VCaP (cell line): ENCODE measurements around the gene MPIG6B.

Experiments
- H3K27ac ChIP-seq: fragments of 450-650 bp; 2 replicates; pipeline ENCODE4 v1.5.1; 2017
- CTCF ChIP-seq: fragments of 450-650 bp; conservative IDR thresholded peaks from 2 replicates; pipeline ENCODE4 v1.5.1; 2017; ENCODE audit warnings: mild to moderate bottlenecking, moderate library complexity

MPIG6B gene

DNA sequence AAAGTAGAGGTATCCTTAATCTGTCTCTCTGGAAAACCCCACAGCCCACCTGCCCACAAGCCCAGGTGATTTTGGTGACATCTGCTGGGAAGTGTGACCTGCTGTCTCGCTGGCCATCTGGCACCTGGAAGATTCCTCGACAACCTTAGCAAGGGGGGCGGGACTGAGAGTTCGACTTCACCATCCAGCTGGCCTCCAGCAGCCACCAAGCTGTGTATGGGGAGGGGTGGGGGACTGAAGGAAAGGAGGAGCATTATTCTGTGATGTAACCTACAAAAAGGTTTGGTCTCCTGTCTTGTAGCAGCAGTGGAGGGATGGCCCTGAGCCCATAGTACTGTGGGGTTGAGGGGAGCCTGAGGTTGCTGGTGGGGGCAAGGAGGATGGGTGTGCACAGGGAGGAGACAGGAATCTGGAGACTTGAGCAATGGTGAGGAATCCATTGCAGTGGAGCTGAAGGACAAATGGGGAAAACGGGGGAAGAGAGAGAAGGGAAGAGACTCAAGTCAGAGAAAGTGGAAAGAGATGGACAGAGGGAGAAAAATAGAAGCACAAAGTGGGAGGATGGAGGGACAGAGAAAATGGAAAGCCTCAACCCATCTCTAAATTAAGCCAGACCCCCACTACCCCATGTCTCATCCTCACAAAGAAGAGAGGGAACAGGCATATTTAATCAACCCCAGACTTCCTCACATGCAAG lies 12.5 kb upstream of the MPIG6B start:
- no peak overlapping the region for H3K27ac ChIP-seq
- no peak for TF ChIP-seq CTCF

GRCh38 chr6:31711233-31711632 lies 11.9 kb upstream of the MPIG6B start:
- TF ChIP-seq CTCF: no peak
- no peak overlapping the region for H3K27ac ChIP-seq

DNA sequence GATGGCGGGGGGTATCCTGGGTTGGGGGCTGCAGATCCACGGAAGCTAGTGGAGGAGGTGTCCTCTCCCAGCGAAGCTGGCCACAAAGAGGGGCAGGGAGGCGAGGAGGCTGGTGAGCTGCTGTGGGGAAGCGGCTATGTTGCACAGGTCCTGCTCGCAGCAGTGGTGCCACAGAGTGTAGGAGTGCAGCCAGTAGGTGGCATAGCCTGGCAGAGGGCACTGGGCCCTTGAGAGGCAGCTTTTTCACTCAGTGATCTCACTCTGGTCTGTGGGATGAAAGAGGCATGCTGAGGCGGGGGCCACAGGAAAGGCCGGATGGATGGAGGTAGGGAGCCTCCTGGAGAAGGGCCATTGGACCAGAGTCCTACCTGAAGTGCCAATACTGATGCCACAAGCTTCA lies 10.9 kb upstream of the MPIG6B start:
- TF ChIP-seq CTCF: peak; percentile 76
- no peak overlapping the region for H3K27ac ChIP-seq

DNA sequence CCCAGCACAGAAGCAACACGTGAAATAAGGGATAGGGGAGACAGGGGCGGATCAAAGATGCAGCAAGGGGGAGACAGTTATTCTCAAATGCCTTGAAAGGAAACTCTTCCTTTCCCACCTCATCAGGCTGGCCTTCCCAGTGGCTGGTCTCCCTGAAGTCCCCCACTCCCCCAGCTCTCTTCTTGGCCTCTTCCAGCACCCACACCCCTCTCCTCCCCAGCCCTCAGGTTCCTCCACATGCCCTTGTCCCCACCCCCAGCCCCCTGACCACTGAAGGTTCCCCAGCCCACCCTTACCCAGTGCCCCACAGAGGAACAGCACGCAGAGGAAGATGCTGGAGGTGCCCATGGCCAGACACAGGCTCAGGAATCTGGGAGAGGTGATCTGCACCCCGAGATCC lies 9.7 kb upstream of the MPIG6B start:
- H3K27ac ChIP-seq: no peak overlapping the region
- TF ChIP-seq CTCF: no peak

GRCh38 chr6:31713991-31714684 lies 9.0 kb upstream of the MPIG6B start:
- no peak overlapping the region for H3K27ac ChIP-seq
- no peak for TF ChIP-seq CTCF

- TF ChIP-seq CTCF: no peak
- no peak within 1 kb of the TSS for H3K27ac ChIP-seq
Observed at GRCh38 chr6:31715022-31715958, 7.9 kb upstream of the MPIG6B start, which contains the start of gene LY6G6D. Gene LY6G6D, plus strand, starts transcription at chr6:31715348. Its CDS starts 8 bp downstream, at chr6:31715356.
